Tibial artery (tissue), 4 donors: Measurements from ENCODE around the gene CYP4F22.

ENCODE experiments used
- DNase-seq, 2 donors: peaks; one replicate each; pipeline ENCODE4 v3.0.0-alpha.2; 2019
- H3K27ac ChIP-seq, 2 donors: fragments of 200-600 bp; sonication (generic) in 1 of 2; 1 replicate in 1 of 2; 2 replicates in 1 of 2; pipeline ENCODE4 v1.5.1; 2018 to 2019; ENCODE audit warnings: mild to moderate bottlenecking in 1 of 2
- H3K27me3 ChIP-seq, 2 donors: fragments of 200-600 bp; sonication (generic) in 1 of 2; one replicate each; pipeline versions ENCODE4 v1.5.1 to v1.6.0; 2016 to 2019
- H3K36me3 ChIP-seq, 3 donors: fragments of 200-600 bp; sonication (generic) in 2 of 3; one replicate each; pipeline ENCODE4 v1.5.1; 2016 to 2019; ENCODE audit warnings: mild to moderate bottlenecking in 2 of 3
- H3K4me1 ChIP-seq, 4 donors: fragments of 200-600 bp; sonication (generic) in 2 of 4; 1 replicate in 3 of 4; 2 replicates in 1 of 4; pipeline ENCODE4 v1.5.1; 2016 to 2019
- H3K4me3 ChIP-seq, 2 donors: fragments of 200-600 bp; sonication (generic) in 1 of 2; 1 replicate in 1 of 2; 2 replicates in 1 of 2; pipeline ENCODE4 v1.5.1; 2018 to 2019; ENCODE audit warnings: mild to moderate bottlenecking in 2 of 2
- H3K9me3 ChIP-seq, 3 donors: fragments of 200-600 bp; sonication (generic) in 1 of 3; one replicate each; pipeline ENCODE4 v1.5.1; 2016 to 2019
- intact Hi-C: fragments of 100-400 bp; cut with DNase I; formaldehyde crosslinking; loops from one replicate; pipeline ENCODE4 v1.15.0; 2023; ENCODE audit warnings: low total_unique reads
- TF ChIP-seq, protein P1 (sequence below), 2 experiments: fragments of 200-600 bp in 1 of 2; fragments of 450-650 bp in 1 of 2; IDR thresholded peaks; one replicate each; pipeline ENCODE4 v1.5.1; 2017 to 2019; ENCODE audit warnings: antibody characterized with exemption in 2 of 2, mild to moderate bottlenecking in 1 of 2, moderate library complexity in 1 of 2

CYP4F22 gene

DNA sequence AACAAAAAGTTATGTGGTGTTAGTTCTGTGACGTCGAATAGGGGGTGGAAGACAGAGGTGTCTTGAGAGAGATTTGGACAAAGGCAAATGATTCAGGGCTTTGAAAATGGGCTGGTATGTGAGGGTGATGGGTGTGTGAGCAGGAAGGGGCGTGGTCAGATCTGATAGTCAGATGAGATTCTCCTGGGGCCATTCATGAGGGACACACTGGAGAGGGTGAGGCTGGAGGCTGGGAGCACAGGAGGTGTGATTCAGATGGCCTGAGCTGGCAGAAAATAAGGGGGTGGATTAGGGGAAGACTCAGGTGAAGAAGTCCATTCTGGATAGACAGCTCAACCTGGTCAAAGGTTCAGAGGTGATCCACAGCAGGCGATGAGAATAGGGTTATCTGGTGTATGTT lies 28.0 kb downstream of the CYP4F22 start:
- intact Hi-C loops = no loop called here
- Histone ChIP-seq H3K9me3 (peaks cover 0 to 4% (median 4%) of the 10 kb centered on the region in 3 donors), H3K4me3 (no peak overlapping the region), H3K27ac (no peak overlapping the region), H3K27me3 (peaks cover 0 to 24% of the 10 kb centered on the region in 2 donors), H3K36me3 (no peaks in the 10 kb centered on the region), H3K4me1 (no peaks in the 10 kb centered on the region)
- TF ChIP-seq, protein P1, sequence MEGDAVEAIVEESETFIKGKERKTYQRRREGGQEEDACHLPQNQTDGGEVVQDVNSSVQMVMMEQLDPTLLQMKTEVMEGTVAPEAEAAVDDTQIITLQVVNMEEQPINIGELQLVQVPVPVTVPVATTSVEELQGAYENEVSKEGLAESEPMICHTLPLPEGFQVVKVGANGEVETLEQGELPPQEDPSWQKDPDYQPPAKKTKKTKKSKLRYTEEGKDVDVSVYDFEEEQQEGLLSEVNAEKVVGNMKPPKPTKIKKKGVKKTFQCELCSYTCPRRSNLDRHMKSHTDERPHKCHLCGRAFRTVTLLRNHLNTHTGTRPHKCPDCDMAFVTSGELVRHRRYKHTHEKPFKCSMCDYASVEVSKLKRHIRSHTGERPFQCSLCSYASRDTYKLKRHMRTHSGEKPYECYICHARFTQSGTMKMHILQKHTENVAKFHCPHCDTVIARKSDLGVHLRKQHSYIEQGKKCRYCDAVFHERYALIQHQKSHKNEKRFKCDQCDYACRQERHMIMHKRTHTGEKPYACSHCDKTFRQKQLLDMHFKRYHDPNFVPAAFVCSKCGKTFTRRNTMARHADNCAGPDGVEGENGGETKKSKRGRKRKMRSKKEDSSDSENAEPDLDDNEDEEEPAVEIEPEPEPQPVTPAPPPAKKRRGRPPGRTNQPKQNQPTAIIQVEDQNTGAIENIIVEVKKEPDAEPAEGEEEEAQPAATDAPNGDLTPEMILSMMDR (IDR thresholded peaks at IDR 0.05) = no peak
- DNase-seq = no peak

DNA sequence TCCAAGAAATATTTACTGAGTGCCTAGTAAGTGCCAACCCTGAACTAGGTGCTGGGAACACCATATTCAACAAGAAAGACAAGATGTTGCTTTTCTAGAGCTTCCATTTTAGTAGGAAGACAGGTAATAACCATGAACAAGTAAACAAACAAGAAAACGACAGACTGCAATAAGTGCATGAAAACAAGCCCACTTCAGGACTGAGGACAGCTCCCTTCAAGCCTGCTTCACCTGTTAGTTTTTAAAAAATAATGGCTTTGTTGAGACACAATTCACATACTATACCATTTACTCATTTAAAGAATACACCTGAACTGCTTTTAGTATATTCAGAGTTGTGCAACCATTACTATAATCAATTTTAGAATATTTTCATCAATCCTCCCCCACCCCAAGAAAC lies 30.4 kb downstream of the CYP4F22 start:
- H3K4me3 ChIP-seq = no peak overlapping the region
- TF ChIP-seq, protein P1 (IDR thresholded peaks at IDR 0.05) = no peak
- intact Hi-C loops = no loop called here

DNA sequence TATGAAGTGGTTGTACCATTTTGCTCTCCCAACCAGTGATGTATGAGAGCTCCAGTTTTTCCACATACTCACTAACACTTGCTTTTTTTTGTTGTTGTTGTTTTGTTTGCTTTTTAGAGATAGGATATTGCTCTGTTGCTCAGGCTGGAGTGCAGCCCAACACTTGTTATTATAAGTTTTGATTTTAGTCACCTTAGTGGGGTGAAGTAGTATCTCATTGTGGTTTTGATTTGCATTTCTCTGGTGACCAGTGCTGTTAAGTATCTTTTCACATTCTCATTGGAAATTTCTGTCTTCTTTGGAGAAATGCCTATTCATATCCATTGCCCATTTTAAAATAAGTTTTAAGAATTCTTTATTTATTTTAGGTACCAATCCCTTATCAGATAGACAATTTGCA lies 31.3 kb downstream of the CYP4F22 start:
- intact Hi-C loops = no loop called here
- no peak for DNase-seq
- H3K27me3 ChIP-seq = peaks cover 0 to 28% of the 10 kb centered on the region in 2 donors
- no peaks in the 10 kb centered on the region for H3K36me3 ChIP-seq
- no peaks in the 10 kb centered on the region for H3K4me1 ChIP-seq
- H3K9me3 ChIP-seq = peaks cover 0 to 4% (median 4%) of the 10 kb centered on the region in 3 donors
- H3K4me3 ChIP-seq = no peak overlapping the region
- H3K27ac ChIP-seq = no peak overlapping the region
- TF ChIP-seq, protein P1 (IDR thresholded peaks at IDR 0.05) = no peak

More for the DNA sequence above, 30.4 kb downstream of the CYP4F22 start:
- Histone ChIP-seq H3K27me3 (peaks cover 0 to 22% of the 10 kb centered on the region in 2 donors), H3K36me3 (no peaks in the 10 kb centered on the region), H3K27ac (no peak overlapping the region), H3K9me3 (peaks cover 0 to 4% (median 4%) of the 10 kb centered on the region in 3 donors), H3K4me1 (no peaks in the 10 kb centered on the region)
- no peak for DNase-seq

DNA sequence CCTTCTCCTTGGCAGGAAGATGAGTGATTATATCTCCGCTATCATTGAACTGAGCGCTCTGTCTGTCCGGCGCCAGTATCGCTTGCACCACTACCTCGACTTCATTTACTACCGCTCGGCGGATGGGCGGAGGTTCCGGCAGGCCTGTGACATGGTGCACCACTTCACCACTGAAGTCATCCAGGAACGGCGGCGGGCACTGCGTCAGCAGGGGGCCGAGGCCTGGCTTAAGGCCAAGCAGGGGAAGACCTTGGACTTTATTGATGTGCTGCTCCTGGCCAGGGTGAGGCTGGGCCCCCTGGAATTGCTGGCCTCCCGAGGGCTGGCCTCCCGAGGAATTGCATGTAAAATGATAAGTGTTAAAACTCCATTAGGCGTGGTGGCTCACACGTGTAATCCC lies 32.1 kb downstream of the CYP4F22 start:
- no peak overlapping the region for H3K27ac ChIP-seq
- DNase-seq = no peak
- peaks cover 0 to 4% (median 4%) of the 10 kb centered on the region in 3 donors for H3K9me3 ChIP-seq
- intact Hi-C loops = no loop called here
- peaks cover 0 to 20% of the 10 kb centered on the region in 2 donors for H3K27me3 ChIP-seq
- no peaks in the 10 kb centered on the region for H3K4me1 ChIP-seq
- H3K36me3 ChIP-seq = no peaks in the 10 kb centered on the region
- no peak overlapping the region for H3K4me3 ChIP-seq
- TF ChIP-seq, protein P1 (IDR thresholded peaks at IDR 0.05) = no peak

DNA sequence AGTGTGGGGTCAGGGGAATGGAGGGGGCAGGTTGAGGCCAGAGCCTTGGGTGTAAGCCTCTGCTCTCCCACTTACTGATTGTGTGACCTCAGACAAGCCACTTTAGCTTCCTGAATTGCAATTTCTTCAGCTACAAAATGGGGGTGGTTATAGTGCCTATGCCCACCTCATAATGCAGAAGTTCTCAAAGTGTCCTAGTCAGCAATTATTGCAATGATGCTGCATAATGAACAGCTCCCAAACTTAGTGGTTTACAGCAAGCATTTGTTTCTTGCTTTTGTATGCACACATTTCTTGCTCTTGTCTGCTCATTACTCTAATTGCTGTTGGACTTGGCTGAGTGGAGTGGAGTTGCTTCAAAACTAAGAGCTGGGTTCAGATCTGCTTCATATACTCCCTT lies 36.0 kb downstream of the CYP4F22 start:
- Histone ChIP-seq H3K27ac (no peak overlapping the region), H3K4me1 (no peaks in the 10 kb centered on the region), H3K9me3 (no peaks in the 10 kb centered on the region), H3K36me3 (no peaks in the 10 kb centered on the region), H3K4me3 (no peak overlapping the region), H3K27me3 (peaks cover 0 to 23% of the 10 kb centered on the region in 2 donors)
- no peak for DNase-seq
- TF ChIP-seq, protein P1 (IDR thresholded peaks at IDR 0.05) = no peak
- intact Hi-C loops = no loop called here

DNA sequence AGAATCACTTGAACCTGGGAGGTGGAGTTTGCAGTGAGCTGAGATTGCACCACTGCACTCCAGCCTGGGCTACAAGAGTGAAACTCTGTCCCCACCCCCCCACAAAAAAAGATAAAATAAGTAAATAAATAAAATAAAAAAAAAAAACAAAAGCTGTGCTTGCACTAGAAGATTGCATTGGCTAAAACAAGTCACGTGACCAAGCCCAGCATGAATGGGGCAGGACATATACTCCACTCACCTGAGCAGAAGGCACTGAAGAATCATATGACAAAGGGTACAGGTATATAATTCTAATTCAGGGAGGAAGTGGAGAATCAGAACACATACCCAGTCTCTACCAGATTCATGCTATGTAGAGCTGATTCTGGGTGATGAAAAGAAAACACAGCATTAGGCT lies 36.6 kb downstream of the CYP4F22 start:
- intact Hi-C loops = no loop called here
- H3K27me3 ChIP-seq = peaks cover 0 to 30% of the 10 kb centered on the region in 2 donors
- H3K4me1 ChIP-seq = no peaks in the 10 kb centered on the region
- H3K36me3 ChIP-seq = no peaks in the 10 kb centered on the region
- no peak overlapping the region for H3K4me3 ChIP-seq
- H3K27ac ChIP-seq = no peak overlapping the region
- no peak for DNase-seq
- no peaks in the 10 kb centered on the region for H3K9me3 ChIP-seq
- TF ChIP-seq, protein P1 (IDR thresholded peaks at IDR 0.05) = no peak
